HG03520 (cell line): ENCODE results near the gene ABHD12B.

Experiments used
- ATAC-seq: cut with Tn5 transposase; IDR thresholded peaks from one replicate; pipeline ENCODE4 v1.9.1; 2021; ENCODE audit warnings: mild to moderate bottlenecking, moderate library complexity; ENCODE audit not compliant: unreplicated experiment

The ABHD12B gene

DNA sequence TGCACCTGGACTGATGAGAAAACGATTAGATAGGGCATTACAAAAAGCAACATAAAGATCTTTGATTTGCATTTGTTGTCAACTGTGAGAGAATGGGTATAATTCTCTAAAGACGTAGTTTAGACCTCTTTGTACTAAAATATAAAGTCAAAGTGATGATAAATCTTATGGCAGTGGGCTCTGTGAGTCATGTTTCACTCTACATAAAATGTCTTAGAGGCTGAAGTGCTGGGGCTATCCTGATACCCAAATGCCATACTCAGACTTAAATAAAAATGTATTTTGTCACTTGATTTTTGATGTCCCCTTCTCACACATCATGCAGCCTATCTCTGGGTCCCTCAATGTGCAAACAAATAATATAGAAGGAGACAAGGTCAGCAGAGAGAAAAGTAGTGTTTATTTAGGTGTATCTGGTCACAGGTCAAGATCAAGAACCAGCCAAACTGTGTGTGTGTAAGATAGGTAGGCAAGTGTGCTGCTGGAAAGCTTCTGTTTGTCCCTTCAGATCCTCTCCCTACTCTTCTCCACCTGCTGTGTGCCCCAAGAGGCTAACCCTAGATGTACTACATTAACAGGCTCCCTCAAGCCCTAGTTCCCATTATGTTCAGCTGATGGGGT lies 33.9 kb upstream of the ABHD12B start:
- no peak for ATAC-seq

DNA sequence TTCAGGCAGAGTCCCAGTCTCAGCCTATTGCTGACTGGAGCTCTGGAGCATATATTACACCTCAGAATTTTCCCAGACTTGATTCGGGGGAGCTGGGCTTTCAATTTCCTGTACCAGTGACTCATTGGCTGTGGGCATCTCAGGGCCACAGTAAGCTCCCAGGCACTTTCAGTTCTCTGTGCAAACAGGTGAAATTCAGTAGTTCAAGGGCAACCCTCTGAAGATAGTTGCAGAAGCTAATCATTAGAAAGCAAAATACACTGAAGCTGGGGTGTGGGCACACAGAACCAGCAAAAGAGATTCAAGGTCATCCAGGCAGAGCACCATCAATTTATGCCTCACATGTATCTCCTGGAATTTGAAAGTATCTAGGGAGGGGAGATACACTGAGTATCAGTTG lies 32.8 kb upstream of the ABHD12B start:
- no peak for ATAC-seq

DNA sequence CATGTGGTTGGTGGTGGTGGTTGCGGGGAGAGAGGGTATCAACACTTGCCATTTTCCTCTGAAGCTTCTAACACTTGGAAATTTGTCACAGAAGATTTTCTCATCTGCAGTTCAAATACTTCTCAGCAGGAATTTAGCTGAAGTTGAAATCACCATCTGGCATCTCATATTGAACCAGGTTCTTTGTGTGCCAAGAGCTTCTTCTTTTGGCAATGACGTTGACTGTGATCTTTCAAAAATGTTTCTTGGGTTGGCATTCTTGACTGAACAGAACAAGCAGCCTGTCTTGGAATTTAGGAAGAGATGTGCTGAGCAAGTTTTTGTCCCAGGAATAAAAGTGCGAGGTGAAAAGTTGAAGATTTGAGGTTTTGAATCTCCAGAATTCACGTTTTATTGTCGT lies 32.2 kb upstream of the ABHD12B start:
- ATAC-seq: no peak

DNA sequence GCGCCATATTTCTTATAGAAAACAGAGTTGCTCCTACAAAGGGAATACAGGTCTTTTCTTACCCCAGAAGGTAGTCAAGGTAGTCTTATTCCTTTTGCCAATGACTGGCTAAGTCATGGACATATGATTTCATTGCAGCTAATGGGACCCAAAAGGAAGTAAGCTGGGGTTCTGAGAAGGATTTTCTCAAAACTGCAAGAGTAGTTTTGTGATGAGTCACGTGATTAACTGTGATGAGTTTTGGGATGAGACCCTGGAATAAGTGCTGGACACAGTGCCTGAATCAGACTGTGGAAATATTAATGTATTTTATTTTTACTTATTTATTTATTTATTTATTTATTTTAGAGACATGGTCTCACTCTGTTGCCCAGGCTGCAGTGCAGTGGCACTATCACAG lies 27.5 kb upstream of the ABHD12B start:
- ATAC-seq: no peak

DNA sequence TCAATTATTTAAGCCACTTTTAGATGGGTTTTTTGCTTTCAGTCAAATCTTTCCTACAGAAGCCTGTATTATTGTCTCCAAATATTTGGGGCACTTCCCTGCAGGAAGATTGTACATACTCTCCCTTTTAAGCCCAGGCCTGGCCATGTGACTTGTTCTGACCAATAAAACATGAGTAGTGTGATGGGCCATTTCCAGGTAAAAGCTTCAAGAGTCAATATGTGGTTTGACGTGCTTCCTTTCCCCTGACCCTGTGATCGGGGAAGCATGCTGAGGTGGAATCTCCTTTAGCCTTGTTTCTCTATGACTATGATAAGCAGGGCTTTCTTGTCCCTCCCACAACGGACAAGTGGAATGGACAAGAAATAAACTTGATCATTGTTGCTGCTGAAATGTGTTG lies 26.7 kb upstream of the ABHD12B start:
- ATAC-seq: no peak

DNA sequence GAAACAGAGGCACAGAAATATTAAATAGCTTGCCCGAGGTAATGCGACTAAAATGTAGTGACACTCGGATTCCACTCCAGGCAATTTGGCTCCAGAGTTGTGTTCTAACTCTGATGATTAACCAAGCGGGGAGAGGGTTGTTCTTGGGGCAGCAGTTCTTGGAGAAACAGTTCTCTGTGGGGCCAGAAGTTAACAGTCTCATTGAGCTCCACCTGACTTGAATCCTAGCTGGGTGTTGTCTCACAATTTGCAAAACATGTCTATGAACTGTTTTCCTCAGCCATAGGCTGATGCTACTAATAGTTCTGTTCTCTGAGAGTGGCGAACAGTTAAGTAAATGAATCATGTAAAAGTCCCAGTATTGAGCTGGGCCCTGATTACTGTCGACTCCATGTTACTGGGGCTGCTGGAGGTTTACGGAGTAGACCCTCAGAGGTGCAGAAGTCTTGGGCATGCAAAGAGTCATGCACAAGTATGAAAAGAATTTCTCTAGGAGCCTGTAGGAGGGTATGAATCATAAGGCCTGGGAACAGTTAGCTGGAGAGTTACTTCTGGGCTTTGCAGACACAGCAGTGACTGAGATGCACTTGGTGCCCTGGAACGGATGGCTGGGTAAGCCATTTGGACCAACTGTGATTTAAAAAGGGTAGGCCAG lies 25.5 kb upstream of the ABHD12B start:
- no peak for ATAC-seq

DNA sequence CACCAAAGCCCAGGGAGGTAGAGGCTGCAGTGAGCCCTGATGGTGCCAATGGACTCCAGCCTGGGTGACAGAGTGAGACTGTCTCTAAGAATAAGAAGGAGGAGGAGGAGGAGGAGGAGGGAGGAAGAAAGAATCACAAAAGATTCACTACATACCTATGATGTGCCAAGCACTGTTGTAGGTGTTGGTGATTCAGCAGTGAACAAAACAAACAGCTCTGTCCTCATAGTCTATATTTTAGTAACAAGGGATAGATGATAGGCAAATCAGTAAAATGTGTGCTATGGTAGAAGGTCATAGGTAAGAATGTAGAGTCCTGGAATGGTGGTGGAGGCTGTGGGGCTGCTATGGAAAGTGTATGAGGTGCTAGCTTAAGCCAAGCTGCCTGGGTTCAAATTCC lies 18.0 kb upstream of the ABHD12B start:
- ATAC-seq: no peak

DNA sequence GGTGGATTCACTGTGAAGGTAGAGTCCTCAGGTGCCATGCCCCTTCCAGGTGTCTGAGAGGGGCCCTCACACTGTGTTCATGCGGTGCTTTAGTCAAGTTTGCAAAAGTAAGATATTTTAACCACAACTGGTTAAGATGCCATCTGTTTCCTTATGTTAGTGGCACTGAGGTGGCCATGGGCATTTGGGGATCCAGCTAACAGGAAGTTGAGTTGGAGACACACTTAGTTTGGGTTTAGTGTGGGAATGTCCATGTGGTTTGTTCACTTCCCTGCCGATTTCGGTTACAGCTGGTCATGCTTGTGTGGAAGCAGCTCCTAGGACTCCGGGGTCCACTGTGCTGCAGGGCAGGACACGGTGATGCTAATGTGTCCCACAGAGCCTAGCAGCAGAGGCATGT lies 17.3 kb upstream of the ABHD12B start:
- ATAC-seq: no peak

DNA sequence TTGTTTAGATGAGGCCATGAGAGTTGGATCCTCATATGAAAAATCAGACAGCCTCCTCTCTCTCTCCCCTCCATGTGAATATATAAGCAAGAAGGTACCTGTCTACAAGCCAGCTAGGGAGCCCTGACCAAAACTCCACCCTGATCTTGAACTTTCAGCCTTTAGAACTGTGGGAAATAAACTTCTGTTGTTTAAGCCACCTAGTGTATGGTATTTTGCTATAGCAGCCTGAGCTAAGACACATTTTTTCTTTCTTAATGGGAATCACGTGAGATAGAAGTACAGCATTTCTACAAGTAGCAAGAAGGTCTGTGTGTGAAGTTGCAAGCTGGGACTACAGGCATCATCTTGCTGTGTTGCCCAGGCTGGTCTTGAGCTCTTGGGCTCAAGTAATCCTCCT lies 16.3 kb upstream of the ABHD12B start:
- no peak for ATAC-seq

DNA sequence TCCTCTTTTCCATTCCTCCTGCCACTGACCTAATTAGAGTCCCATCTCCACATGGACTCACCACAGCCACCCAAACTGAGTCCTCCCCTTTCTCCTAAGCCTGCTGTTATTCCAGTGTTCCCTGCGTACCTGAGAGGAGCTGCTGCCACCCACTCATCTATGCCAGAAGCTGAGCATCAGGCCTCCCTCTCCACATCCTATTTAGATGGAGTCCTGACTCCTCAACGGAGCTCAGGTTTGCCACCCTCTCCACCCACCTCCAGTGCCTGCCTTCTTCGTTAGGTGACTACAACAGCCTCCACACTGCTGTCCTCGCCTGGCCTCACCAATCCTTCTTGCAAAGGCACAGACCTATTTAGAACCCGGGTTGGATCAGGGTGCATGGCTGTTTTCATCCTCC lies 15.2 kb upstream of the ABHD12B start:
- no peak for ATAC-seq

DNA sequence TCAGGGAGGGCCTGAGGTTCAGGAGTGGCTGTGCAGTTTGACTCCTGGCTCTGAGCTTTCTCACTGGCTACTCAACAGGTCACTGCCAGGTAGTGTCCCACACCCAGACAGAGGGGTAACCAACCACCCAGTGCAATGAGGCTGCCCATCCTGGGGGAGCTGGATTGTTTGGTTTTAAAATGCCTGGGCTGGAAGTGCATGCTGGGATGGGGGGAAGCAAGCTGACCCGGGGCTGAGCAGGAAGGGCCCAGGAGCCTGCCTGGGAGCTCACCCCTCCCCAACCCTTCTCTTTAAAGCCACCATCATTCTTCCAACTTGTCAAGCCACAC lies 12.6 kb upstream of the ABHD12B start:
- ATAC-seq: no peak

DNA sequence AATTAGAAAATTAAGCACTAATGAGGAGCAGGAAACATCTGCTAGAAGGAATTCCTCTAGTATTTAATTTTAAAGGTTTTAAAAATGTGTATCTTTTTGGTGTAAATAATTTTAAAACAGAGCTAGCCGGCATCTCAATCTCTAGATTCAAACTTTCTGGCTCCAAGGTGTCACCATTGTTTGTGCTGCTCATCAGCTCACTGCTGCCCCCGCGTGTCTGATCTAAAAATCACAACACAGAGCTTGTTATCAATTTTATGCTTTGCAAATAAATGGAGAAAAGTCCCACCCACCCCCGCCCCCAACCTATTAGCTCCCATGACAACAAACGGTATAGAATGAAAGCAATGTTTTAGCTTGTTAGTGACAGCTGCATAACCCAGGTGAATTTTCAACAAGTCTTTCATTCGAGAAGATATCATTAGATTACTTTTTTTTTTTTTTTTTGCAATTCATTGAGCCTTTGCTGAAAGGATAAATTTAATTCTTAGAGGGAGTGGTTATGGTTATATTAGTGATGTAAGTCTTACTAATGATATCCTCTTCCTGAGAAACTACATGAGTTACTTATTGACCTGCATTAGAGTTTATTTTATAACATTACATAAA lies 11.3 kb upstream of the ABHD12B start:
- no peak for ATAC-seq

DNA sequence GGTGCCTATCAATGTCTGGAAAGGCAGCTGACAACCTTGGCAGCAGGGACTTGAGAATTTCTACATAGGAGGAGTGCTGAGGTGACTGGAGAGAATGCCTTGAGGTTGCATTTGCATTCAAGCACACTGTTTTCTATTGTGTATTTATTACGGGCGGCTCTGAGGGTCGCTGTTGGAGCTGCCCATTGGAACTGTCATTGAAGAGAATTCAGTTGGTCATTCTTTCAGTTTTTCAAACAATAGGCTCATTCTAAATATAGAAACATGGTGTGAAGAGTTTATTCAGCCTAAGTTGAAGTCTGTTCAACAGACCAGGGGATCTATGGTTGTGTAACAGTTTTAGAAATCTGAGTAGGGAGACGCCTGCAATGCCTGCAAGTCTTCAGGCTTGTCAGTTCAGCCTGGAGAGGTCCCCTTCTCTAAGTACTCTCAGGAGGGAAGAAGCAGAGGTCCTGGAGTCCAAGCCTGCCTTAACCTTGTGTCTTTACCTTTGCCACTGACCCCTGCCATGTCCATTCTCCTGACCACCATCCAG lies 9.8 kb upstream of the ABHD12B start:
- no peak for ATAC-seq

DNA sequence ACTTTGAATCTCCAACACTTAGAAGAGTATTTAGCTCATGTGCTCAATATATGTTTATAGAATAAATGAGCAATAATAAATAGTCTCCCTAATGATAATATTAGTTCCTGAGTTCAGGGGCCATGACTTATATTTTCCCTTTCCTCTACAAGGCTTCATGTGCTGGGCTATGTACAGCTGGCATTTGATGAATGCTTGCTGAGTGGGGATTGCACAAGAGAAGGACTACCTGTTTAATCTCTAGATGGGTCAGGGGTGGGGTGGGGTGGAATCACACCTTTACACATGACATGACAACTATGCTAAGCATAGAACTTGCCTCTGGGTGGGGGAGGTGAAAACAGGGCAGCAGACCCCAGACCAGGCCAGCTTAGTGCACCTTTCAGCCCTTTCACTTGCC lies 7.6 kb upstream of the ABHD12B start:
- ATAC-seq: no peak

DNA sequence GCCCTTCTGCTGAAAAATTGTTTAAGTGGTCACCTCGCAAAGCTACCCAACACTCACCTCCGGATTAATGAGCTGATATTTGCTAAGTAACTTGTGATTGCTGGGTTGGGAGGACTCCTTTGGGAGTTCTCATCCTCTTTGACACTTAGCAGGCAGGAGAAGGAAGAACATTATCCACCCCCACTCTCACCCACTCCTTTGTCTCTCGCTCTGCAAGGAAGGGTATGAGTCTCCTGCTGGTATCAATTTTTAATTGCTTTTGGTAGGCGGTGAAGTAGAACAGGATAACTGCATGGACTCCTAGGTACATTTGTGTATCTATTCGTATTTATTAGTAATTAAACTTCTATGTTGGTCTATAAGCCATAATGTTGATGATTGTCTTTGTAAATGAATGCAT lies 6.9 kb upstream of the ABHD12B start:
- ATAC-seq: no peak

DNA sequence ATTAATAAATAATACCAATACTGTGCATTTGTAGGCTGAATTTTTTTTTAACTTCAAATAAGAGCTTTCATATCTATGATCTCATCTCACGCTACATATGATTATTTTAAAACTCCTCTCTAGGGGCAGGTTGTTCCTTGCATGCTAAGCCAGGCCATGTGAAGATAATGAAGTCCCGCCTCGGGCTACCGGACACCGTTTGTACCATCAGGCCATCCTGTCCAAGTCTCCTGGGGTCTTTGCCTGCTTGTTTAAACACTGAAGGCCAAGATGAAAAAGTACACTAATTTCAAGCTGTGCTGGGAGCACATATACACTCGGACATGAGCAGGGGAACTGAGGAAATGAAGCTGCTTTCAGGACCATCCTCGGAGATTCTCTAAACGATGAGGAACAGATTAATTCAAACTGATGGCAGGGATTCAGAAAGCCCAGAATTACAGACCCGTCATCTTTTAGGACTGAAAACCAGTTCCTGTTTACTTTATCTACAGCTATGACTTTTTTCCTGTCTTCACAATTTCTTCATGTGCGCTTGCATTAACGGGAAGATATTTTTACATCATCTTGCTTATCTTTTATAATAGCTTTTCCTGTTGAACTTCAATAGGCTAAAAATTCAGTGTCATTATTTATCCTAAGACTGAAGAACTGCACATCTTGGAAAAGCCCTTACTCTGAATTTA lies 6.3 kb upstream of the ABHD12B start:
- ATAC-seq: no peak

DNA sequence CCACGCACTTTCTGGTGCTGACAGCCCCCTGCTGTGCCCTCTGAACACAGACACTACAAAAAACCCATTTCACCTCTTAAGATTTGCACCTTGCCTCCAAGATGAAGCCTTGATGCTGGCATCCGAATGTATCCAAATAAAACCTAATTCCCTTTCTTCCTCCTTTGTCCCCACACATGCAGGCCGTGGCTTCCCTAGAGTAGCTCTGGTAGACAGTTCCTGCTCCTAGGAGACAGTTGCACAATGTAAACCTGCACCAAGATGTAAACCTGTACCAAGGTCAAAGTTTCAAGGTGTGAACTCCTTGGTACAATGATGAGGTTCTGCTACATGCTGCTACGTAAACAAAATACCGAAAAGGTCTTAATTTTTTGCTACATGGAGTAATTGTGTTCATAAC lies 625 bp upstream of the ABHD12B start:
- ATAC-seq: no peak

DNA sequence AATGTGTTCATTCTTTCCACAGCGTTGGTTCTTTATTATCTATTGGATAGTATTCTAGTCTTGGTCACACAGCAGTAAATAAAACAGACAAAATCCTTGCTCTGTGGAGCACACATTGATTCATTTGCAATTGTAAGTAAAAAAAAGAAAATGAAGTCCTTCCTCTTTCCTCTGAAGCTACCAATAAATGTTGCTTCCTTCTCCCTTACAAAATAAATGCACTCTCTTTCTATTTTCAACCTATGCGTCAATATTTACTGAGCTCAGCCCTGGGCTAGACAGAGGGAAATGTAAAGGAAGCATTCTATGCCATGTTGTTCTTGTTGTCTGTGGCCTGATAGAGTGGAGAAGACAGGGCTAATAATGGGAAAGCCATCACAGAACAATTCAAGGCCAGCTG lies 2.9 kb downstream of the ABHD12B start:
- no peak for ATAC-seq

DNA sequence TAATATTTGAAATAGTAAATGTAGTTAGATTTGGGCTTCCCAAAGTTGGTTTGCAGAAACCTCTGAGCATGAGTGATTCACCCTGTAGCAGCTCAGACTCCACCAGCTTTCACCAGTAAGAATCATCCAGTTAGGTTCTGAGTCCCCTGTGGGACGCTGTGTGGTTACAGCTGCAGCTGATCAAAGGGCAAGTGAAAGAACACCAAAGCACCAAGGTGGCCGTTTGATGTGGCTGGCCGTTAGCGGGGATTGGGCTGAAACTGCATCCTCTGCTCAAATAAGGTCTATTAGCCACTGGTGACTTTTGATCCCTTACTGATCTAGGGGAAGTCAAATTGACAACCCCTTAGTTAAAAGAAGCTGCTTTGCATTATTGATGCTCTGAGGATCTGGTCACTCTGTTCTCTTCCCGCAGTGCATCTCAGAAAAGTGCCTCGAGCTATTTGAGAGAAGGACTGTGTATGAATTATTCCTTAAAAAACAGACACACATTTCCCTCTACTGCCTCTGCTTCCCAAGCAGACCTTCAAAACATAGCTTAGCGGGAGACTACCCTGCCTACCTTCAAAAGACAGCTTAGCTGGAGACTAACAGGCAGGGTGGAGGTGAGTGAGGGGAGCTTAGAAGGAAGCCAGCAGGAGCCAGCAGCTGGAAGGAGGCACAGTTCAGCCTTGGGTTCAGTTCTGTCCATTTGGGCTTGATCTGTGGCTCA lies 3.7 kb downstream of the ABHD12B start:
- ATAC-seq: peak; percentile 89

DNA sequence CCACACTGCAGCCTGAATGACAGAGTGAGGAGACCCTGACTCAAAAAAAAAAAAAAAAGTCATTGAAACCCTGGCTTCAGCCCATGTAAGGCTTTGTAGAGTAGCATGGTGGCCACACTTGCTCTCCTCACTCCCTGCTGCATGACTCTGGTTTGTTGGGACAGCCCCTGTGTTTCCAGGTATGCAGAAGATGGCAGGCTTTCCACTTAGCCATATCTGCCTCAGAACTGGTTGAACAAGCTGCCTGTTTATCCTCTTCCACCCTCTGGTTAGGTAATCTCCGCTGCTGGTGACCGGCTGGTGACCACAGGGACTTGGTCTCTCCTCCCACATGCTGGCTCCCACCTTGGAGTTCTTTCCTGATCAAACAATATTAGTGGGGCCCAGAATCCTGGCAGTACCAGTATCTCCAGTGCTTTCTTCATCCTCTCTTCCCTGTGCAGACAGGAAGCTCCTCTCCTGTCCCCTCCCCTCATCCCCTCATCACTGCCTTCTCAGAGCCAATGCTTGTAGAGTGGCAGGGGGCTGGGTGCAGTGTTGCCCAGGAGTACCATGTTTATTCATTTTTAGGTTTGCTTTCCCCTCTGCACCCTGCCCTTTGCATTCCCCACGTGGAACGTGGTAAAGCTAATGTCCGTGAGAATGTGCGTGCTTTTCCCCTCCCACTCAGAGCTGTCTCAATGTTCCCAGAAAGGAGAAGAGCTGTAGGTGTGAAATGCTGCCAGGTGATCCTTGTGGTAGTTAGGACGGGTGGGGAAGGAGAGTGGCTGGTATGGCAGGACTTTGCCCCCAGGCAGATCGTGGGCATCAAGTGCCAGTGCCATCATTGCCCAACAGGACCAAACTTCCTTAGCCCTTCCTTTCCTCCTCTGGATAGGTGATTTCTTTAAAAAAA lies 11.3 kb downstream of the ABHD12B start:
- no peak for ATAC-seq
